GM18499 (cell line): ENCODE measurements around the gene DPY19L3.
A peak's percentile ranks its signal among the peaks of the same experiment; 100 is the strongest.
"Not testable (repeated sequence)": the region's sequence is repeated elsewhere in the genome, so short reads cannot be mapped to it uniquely, and the experiment has no call there.

Source experiments
- ATAC-seq: cut with Tn5 transposase; IDR thresholded peaks from one replicate; pipeline ENCODE4 v1.9.1; 2021; ENCODE audit warnings: moderate number of reproducible peaks; ENCODE audit not compliant: insufficient read depth, unreplicated experiment

DPY19L3 gene, protein sequence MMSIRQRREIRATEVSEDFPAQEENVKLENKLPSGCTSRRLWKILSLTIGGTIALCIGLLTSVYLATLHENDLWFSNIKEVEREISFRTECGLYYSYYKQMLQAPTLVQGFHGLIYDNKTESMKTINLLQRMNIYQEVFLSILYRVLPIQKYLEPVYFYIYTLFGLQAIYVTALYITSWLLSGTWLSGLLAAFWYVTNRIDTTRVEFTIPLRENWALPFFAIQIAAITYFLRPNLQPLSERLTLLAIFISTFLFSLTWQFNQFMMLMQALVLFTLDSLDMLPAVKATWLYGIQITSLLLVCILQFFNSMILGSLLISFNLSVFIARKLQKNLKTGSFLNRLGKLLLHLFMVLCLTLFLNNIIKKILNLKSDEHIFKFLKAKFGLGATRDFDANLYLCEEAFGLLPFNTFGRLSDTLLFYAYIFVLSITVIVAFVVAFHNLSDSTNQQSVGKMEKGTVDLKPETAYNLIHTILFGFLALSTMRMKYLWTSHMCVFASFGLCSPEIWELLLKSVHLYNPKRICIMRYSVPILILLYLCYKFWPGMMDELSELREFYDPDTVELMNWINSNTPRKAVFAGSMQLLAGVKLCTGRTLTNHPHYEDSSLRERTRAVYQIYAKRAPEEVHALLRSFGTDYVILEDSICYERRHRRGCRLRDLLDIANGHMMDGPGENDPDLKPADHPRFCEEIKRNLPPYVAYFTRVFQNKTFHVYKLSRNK

DNA sequence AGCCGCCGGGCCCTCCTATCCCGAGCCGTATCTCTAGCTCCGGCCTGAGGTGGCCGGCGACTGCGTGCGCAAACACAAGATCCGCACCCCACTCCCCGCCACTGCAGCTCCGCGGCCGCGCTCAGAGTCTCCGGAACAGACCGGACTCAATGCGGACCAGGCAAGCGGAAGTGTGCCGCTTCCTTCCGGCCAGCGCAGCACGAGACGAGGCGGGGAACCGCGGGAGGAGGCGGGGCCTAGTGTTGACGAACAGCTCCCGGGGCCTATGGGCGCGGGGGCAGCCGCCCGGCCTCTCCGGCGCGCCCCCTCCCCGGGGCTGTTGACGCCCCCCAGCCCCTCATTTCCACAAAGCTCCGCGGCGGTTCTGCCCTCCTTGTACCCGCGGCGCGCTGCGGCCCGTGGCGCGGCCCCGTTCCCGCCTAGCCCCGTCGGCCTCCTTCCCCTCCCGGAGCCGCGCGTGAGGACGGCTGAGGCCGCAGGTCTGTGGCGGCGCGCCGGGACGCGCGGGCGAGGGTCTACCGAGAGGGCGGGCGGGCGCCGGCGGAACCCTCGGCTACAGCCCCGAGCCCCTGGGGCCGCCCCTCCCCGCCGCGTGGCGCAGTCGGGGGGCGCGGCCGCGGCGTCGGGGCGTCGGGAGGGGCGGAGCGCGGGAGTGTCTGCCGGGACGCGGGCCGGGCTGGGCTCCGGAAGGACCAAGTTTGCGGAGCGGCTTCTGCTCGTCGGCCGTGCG is at the start of gene DPY19L3:
DPY19L3 (plus strand) TSS at position 340 of the 730 bp plus-strand sequence. CDS start 2,484 bp downstream, outside the sequence.
- ATAC-seq = peak; percentile 86

DNA sequence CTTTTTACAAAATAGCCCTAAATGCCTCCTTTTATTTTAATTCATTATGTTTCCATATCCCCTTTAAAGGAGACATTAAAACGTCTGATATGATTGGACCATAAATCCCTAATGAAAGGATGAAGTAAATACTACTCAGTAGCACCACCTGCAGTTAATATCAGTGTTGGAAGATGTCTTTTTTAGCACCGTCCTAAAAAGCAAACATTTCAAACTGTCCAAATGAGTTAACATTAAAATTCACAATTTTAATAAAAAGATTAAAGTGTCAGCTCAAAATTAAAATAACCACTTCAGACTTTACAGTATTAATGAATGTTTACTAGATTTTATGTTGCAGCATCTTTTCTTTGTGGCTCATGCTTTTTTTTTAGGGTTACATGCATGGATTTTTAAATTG is 47.9 kb upstream of the DPY19L3 start:
- ATAC-seq = no peak

DNA sequence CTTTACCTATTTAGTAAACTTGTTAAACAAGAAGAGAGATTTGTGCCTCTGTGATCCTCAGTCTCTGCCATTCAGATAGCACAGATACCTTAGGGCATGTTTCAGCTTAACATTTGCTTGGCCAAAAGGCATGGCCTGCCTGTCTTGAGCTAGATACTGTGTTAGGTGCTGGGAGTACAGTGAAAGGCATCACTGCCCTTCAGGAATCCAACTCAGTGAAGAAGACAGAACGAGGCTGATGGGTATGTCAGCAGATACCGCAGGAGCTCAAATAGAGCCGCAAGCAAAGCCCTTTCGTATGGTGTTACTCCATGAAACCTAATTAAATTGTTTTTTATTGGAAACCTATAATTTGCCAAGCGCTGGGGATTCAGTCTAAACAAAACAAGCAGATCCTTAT is 47.2 kb upstream of the DPY19L3 start:
- no peak for ATAC-seq

DNA sequence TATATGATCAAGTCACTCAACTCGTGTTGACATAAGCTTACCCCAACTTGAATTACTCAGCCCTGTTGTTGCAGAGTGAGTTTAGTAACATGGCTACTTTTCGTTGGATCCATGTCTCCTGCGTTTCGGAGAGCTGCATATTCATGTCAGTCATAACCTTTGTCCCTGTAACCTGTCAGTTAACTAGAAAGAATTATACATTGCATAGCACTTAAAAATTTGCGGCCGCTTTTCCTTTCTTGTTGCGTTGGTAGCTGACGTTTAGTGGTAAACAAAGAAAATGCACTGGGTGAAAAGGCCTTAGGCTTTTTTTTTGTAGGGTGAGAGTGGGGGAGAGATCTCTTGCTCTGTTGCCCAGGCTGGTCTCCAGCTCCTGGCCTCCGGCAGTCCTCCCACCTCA is 46.0 kb upstream of the DPY19L3 start:
- ATAC-seq = no peak

DNA sequence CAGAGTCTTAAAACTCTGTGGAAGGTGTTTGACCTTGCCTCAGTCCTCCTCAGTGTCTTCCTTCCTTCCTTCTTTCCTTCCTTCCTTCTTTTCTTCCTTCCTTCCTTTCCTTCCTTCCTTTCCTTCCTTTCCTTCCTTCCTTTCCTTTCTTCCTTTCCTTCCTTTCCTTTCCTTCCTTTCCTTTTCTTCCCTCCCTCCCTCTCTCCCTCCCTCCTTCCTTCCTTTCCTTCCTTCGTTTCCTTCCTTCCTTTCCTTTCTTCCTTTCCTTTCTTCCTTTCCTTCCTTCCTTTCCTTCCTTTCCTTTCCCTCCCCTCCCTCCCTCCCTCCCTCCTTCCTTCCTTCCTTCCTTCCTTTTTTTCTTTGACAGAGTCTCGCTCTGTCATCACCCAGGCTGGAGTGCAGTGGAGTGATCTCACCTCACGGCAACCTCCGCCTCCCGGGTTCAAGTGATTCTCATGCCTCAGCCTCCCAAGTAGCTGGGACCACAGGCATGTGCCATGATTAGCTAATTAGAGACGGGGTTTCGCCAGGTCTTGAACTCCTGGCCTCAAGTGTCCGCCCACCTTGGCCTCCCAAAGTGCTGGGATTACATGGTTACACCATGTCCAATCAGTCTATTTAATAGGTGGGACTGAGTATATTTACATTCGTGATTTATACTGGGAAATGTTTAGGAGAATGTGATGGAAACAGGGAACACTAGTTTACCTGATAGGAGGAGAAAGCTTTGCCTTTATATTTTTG is 43.8 kb upstream of the DPY19L3 start:
- ATAC-seq = no peak

DNA sequence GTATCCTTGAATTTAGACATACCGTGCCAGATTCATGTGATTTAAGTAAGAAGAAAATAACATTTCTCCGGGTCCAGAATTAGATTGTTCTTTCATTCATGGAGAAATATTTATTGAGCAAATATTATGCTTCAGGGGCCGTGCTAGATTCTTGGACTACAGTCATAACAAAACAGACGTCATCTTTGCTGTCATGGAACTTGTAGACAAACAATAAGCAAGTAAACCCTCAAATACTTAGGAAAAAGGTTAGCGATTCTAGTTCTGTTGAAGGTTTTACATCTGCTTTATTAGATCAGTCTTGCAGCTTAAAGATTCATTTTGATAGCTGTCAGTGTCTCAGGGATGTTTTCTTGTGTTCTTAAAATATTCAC is 43.3 kb upstream of the DPY19L3 start:
- no peak for ATAC-seq

DNA sequence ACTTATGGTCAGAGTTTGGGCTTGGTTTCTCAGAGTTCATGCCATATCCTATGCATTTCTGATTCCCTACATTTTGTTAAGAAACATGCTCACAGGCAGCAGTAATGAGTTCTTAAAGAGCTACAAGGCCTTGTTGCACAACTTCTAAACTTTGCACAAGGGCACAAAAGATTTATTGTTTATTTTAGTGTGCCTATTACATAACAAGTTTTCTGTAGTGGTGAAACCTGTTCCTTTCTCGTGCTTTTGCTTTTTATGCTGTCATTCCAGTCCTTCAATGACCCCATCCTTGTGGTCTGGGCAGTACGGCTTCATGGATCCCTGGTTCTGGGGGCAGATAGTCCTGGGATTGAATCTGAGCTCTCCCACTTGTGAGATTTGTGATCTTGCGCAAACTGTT is 42.4 kb upstream of the DPY19L3 start:
- no peak for ATAC-seq

DNA sequence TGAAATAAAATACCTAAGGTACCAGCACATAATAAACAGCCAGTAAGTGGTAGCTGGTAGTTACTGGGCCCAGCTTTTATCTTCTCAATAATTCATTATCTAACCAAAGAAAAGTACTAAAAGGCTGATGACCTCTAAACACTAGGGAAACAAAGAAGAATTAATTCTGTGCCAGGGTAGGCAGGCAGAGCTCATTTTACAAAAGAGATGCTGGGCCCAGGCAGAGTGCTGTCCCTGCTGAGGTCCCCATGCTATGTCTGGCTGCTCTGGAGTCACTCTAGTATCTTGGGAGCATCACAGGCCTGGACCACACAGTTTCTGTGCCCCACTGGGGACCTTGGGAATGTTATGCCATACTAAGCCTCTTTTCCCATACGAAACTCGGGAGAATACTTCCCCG is 41.9 kb upstream of the DPY19L3 start:
- ATAC-seq = no peak

DNA sequence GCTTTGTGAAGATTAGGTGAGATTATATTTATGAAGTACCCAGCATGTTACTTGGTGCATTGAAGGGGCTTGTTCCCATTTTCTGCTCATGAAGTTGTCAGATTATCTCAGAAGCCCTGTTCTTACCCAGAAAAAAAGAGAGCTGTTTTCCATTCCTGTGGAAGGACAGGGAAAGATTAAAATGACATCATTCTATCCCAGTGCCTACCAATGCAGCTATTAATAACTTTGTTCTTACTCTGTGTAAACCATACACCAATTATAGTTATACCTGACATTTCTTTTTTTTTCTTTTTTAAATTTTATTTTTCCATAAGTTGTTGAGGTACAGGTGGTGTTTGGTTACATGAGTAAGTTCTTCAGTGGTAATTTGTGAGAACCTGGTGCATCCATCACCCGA is 41.5 kb upstream of the DPY19L3 start:
- ATAC-seq = no peak

DNA sequence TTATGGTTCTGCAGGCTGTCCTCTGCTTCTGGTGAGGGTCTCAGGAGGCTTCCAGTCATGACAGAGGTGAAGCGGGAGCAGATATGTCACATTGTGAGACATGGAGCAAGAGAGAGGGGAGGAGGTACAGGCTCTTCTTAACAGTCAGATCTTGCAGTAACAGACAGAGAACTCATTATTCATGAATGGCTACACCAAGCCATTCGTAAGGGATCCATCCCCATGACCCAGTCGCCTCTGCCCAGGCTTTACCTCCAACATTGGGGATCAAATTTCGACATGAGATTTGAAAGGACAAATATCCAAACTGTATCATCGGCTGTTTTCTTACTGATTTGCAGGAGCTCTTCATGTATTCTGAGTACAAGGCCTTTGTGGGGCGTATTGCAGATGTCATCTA is 38.5 kb upstream of the DPY19L3 start:
- ATAC-seq = no peak

DNA sequence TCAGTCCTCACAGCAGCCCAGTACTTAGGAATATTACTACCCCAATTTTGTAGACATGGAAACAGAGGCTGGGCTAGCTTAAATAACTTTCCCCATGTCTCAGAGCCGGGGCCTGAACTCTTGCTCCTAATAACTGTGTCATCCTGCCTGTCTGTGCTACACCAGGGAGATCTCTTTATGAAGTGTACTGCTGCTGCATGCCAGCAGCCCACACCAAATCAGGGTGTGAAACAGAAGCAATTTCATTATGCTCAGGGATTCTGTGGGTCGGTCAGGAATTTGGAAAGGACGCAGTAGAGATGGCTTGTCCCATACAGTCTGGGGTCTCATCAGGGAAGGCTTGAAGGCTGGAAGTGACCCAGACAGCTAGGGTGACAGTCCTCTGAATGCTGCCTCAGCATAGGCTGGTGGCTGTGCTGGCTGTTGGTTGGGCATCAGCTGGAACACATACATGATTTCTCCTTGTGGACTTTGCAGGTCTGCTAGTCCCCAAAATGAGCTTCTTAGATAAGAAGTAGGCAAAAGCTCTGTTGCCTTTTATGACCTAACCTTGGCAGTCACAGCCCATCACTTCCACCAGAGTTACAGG is 37.5 kb upstream of the DPY19L3 start:
- no peak for ATAC-seq

DNA sequence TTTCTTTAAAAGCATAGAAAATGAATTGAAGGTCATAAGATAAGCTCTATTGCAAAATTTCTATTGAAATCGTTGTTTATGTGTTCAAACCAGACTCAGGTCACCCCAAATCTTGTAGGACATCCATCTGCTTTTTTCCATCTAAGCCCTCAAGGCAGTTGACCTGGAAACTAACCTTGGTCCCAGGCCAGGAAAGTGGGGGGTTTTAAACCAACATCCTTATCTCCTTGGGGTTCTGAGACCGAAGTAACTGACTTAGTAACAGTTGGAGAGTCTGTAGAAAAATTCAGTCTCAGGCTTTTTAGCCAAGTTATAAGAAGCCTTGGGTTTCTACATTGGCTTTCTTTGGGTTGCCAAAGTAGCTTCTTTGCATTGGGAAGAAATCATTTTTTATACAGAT is 36.8 kb upstream of the DPY19L3 start:
- no peak for ATAC-seq

DNA sequence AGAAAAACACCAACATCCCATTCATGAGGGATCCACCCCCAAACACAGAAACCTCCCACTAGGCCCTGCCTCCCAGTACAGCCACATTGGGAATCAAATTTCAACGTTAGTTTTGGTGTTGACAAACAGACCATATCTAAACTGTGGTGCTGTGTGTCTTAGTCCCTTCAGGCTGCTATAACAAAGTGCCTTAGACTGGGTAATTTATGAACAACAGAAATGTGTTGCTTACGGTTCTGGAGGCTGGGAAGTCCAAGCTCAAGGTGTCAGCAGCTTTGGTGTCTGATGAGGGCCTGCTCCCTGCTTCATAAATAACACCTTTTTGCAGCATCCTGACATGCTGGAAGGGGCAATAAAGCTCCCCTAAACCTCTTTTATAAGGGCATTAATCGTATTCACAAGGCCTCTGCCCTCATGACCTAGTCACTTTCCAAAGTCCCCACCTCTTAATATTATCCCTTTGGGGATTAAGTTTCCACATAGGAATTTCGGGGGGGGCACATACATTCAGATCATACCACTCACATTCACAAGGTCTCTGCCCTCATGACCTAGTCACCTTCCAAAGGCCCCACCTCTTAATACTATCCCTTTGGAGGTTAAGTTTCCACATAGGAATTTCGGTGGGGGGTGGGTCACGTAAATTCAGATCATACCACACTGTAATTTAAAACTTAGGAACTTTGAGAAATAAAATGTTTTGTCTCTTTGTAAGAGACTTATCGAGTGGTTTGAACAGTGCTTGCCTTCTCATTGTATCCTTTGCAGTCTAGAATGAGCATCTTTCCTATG is 32.6 kb upstream of the DPY19L3 start:
- no peak for ATAC-seq

DNA sequence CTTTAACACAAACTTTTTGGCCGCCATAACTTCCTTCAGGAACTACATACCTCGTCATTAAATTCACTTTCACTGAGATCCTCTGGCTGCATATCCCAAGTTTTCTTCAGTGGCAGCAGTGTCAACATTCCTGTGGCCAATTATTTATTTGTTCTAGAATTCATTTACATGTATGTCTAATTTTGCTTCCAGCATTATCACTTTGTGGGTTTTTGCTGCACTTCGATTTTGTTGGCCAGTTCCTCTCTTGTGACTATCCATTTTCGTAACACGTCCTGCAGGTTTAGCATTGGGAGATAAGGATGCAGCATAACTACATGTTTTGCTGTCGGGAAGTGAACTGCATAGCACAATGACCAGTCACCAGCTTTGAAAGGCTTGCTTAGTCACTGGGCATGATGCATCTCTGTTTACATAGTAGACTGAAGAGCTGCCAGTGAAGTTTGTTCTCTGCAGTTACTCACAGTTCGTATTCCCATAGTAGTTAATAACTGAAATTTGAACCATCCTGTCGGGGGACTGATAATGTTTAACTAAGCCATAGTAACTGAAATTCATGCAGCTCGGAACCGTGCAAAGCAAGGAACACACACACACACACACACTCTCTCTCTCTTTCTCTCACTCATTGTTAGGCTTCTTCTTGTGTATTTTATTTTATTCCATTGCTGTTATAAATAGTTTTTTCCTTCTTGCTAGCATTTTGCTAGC is 31.8 kb upstream of the DPY19L3 start:
- ATAC-seq = no peak

DNA sequence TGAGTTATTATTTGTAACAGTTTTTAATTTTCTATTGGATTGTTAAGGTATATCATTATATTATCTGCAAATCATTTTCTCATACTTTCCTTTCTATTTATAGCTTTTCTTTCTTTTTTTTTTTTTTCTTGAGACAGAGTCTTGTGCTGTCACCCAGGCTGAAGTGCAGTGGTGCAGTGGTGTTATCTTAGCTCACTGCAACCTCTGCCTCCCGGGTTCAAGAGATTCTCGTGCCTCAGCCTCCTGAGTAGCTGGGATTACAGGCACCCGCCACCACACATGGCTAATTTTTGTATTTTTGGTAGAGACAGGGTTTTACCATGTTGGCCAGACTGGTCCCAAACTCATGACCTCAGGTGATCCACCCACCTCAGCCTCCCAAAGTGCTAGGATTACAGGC is 31.2 kb upstream of the DPY19L3 start:
- ATAC-seq = not testable (repeated sequence)

DNA sequence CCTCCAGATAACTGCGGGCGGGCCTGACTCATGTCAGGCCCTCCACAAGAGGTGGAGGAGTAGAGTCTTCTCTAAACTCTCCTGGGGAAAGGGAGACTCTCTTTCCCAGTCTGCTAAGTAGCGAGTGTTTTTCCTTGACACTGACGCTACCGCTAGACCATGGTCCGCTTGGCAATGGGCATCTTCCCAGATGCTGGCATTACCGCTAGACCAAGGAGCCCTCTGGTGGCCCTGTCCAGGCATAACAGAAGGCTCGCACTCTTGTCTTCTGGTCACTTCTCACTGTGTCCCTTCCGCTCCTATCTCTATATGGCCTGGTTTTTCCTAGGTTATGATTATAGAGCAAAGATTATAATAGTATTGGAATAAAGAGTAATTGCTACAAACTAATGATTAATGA is 28.5 kb upstream of the DPY19L3 start:
- ATAC-seq = not testable (repeated sequence)

DNA sequence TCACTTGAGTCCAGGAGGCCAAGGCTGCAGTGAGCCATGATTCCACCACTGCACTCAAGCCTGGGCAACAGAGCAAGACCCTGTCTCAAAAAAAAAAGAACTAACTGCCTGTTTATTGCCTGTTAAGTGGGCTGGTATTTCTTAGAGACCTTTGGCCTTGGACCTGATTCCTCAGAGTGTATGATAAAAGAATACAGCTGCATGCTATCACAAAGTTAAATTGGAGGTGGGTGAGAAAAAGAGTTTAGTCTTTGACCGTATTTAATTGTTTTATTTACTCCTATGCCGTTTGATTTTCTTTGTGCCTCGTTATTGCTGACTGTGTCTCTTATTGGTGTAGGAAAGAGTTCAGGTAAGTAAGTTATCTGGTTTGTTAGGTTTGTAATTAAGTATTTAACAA is 25.3 kb upstream of the DPY19L3 start:
- no peak for ATAC-seq

DNA sequence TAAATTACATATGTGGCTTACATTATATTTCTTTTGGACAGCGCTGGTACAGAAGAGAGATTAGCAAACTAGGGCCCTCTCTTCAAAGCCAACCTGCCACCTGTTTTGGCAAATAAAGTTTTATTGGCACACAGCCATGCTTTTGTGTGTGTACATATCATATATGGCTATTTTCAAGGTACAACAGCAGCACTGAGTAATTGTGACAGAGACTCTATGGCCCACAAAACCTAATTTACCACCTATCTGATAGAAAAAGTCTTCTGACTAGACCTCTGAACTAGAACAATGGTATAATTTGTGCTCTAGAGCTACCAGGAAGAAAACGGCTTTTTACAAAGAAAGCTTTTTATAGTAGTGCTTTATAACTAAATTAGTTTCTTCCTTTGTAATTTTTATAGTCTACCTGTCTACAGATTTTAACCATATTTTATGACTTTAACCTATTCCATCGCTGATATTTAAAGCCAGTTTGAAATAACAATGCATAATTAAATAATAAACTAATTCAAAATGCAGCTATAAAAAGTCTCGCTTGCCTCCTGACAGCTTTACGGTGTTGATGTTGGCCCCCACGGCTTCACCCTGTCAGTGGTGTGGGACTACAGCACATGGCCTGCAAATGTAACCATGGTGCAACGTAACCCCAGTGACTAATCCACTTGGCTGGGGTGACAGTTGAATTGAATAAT is 17.7 kb upstream of the DPY19L3 start:
- ATAC-seq = no peak
